LNCaP clone FGC (cell line): ENCODE measurements around the gene CHGA.

Source experiments
- DNase-seq: peaks from one replicate; pipeline ENCODE4 v3.0.0-alpha.2; 2011; ENCODE audit warnings: low read depth
- H3K4me3 ChIP-seq: 2 replicates; pipeline ENCODE4 v1.5.1; 2011; ENCODE audit warnings: mild to moderate bottlenecking, low read depth, low read length, control low read depth
- CTCF ChIP-seq: IDR thresholded peaks from 2 replicates; pipeline ENCODE4 v1.5.1; 2012; ENCODE audit warnings: mild to moderate bottlenecking; ENCODE audit not compliant: control insufficient read depth, insufficient read depth; ENCODE audit errors: extremely low read depth

CHGA gene

GRCh38 chr14:92928961-92929688 lies 6.2 kb downstream of the CHGA start:
- TF ChIP-seq CTCF = no peak
- no peak overlapping the region for H3K4me3 ChIP-seq
- DNase-seq = no peak

- H3K4me3 ChIP-seq = no peak overlapping the region
- no peak for TF ChIP-seq CTCF
- no peak for DNase-seq
Observed at GRCh38 chr14:92929689-92930608, 7.0 kb downstream of the CHGA start.

GRCh38 chr14:92930737-92931602 lies 8.0 kb downstream of the CHGA start:
- no peak for TF ChIP-seq CTCF
- H3K4me3 ChIP-seq = no peak overlapping the region
- no peak for DNase-seq

GRCh38 chr14:92931681-92932447 lies 8.9 kb downstream of the CHGA start:
- no peak for TF ChIP-seq CTCF
- no peak for DNase-seq
- no peak overlapping the region for H3K4me3 ChIP-seq

GRCh38 chr14:92932448-92933395 lies 9.8 kb downstream of the CHGA start:
- no peak for TF ChIP-seq CTCF
- DNase-seq = no peak
- H3K4me3 ChIP-seq = no peak overlapping the region
